AG04450 (cell line): ENCODE data around the gene CAPN12. TPM values are rescaled to one million over a fixed set of nuclear protein-coding genes. Genes with fewer than 3 reads are reported as not detected.
"Not testable (repeated sequence)": the region's sequence is repeated elsewhere in the genome, so short reads cannot be mapped to it uniquely, and the experiment has no call there.

Experiments used
- CTCF ChIA-PET: fragments of 300-600, 350-600 bp; formaldehyde crosslinking; extraction: SDS; loops from one replicate; lab custom pipeline; 2022; ENCODE audit warnings: antibody characterized with exemption, inconsistent platforms; lab: Charles Lee
- POLR2A ChIA-PET: fragments of 350-600 bp; formaldehyde crosslinking; extraction: SDS; loops from one replicate; lab custom pipeline; 2021; ENCODE audit warnings: antibody characterized with exemption, inconsistent platforms; lab: Yijun Ruan, JAX
- DNase-seq: peaks from one replicate; pipeline ENCODE4 v3.0.0-alpha.2; 2011; ENCODE audit warnings: low read depth, low spot score
- H3K27ac ChIP-seq: one replicate; pipeline ENCODE4 v1.5.1; 2012; ENCODE audit warnings: low read depth, low read length, control low read depth
- H3K27me3 ChIP-seq: one replicate; pipeline ENCODE4 v1.6.0; 2012; ENCODE audit warnings: low read length; ENCODE audit not compliant: control insufficient read depth, insufficient read depth
- H3K4me3 ChIP-seq: 2 replicates; pipeline ENCODE4 v1.5.1; 2011; ENCODE audit warnings: mild to moderate bottlenecking, low read depth, low read length, control low read depth
- H3K9me3 ChIP-seq: 2 replicates; pipeline ENCODE4 v1.5.1; 2012; ENCODE audit warnings: low read length; ENCODE audit not compliant: control insufficient read depth, insufficient read depth
- polyA minus RNA-seq: library from RNA; depleted of rRNA, polyadenylated mRNA; stranded (reverse); fragments of >200 nt; gene quantifications from 2 replicates; pipeline ENCODE4 v1.2.3, GENCODE V29; 2011; rRNA and poly(A)+ RNA removed
- polyA plus RNA-seq: library from polyadenylated mRNA; depleted of rRNA; stranded (reverse); fragments of >200 nt; gene quantifications from 2 replicates; pipeline ENCODE4 v1.2.3, GENCODE V29; 2011; rRNA removed
- TF ChIP-seq, protein P1 (sequence below): IDR thresholded peaks from 2 replicates; pipeline ENCODE4 v1.5.1; 2011; ENCODE audit warnings: low read depth, low read length, control low read depth, inconsistent platforms

CAPN12 gene, protein sequence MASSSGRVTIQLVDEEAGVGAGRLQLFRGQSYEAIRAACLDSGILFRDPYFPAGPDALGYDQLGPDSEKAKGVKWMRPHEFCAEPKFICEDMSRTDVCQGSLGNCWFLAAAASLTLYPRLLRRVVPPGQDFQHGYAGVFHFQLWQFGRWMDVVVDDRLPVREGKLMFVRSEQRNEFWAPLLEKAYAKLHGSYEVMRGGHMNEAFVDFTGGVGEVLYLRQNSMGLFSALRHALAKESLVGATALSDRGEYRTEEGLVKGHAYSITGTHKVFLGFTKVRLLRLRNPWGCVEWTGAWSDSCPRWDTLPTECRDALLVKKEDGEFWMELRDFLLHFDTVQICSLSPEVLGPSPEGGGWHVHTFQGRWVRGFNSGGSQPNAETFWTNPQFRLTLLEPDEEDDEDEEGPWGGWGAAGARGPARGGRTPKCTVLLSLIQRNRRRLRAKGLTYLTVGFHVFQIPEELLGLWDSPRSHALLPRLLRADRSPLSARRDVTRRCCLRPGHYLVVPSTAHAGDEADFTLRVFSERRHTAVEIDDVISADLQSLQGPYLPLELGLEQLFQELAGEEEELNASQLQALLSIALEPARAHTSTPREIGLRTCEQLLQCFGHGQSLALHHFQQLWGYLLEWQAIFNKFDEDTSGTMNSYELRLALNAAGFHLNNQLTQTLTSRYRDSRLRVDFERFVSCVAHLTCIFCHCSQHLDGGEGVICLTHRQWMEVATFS
- polyA plus RNA-seq (0.66 and 0.69 TPM in 2 replicates), polyA minus RNA-seq (not detected in 2 replicates)

DNA sequence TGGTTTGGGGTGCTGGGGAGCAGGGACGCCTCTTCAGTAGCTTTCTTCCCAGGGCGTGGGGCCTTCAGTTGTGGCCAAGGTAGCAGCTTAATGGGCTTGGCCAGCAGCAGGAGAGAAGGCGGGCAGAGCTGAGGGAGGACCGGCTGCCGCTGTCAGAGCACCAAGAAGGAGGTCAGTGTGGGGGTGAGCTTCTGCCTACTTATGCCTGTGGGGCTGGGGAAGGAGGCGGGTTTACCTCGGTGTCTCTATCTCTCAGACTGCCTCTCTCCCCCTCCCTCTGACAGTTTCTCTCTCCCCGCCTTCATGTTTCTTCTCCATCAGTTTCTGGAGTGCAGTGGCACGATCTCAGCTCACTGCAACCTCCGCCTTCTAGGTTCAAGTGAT lies at the start of gene CAPN12:
Gene CAPN12 (minus strand): TSS at position 177 of the 384 bp plus-strand sequence. CDS start 309 bp downstream, outside the sequence.
- POLR2A ChIA-PET = interaction anchor here (0.6 to 0.7 kb wide), 2 partner anchors 13 to 72 kb away, joined by 4 to 5 read pairs; no protein-coding TSS in a partner anchor
- H3K9me3 ChIP-seq = no peaks in the 10 kb centered on the region; the same call in 1 of the 2 replicates
- CTCF ChIA-PET = interaction anchor here (0.6 to 1.0 kb wide), 3 partner anchors 14 to 186 kb away, joined by 3 to 4 read pairs (median 4); partner anchors contain the start of genes MRPS12 and SARS2
- TF ChIP-seq, protein P1, sequence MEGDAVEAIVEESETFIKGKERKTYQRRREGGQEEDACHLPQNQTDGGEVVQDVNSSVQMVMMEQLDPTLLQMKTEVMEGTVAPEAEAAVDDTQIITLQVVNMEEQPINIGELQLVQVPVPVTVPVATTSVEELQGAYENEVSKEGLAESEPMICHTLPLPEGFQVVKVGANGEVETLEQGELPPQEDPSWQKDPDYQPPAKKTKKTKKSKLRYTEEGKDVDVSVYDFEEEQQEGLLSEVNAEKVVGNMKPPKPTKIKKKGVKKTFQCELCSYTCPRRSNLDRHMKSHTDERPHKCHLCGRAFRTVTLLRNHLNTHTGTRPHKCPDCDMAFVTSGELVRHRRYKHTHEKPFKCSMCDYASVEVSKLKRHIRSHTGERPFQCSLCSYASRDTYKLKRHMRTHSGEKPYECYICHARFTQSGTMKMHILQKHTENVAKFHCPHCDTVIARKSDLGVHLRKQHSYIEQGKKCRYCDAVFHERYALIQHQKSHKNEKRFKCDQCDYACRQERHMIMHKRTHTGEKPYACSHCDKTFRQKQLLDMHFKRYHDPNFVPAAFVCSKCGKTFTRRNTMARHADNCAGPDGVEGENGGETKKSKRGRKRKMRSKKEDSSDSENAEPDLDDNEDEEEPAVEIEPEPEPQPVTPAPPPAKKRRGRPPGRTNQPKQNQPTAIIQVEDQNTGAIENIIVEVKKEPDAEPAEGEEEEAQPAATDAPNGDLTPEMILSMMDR = no peak
- H3K27me3 ChIP-seq = no peaks in the 10 kb centered on the region
- H3K27ac ChIP-seq = no peak within 1 kb of the TSS
- DNase-seq = no peak
- no peak within 1 kb of the TSS for H3K4me3 ChIP-seq

GRCh38 chr19:38793671-38794070 lies 49.4 kb upstream of the CAPN12 start:
- CTCF ChIA-PET = no interaction called here
- TF ChIP-seq, protein P1 = no peak
- H3K27me3 ChIP-seq = no peaks in the 10 kb centered on the region
- H3K4me3 ChIP-seq = no peak overlapping the region
- POLR2A ChIA-PET = interaction anchor here (0.7 kb wide), 1 partner anchor 38 kb away, joined by 3 read pairs; the partner anchor contains the start of gene ECH1
- no peaks in the 10 kb centered on the region; the same call in 1 of the 2 replicates for H3K9me3 ChIP-seq
- no peak overlapping the region for H3K27ac ChIP-seq
- DNase-seq = no peak

- ChIA-PET POLR2A (interaction anchor here (0.7 kb wide), 1 partner anchor 39 kb away, joined by 3 read pairs; the partner anchor contains the start of gene ECH1), CTCF (no interaction called here)
Measured at GRCh38 chr19:38793177-38793576, 48.9 kb upstream of the CAPN12 start.

GRCh38 chr19:38792250-38793111 lies 48.2 kb upstream of the CAPN12 start:
- Histone ChIP-seq H3K27ac (peak overlapping the region; percentile 11), H3K4me3 (no peak overlapping the region), H3K27me3 (no peaks in the 10 kb centered on the region), H3K9me3 (no peaks in the 10 kb centered on the region; the same call in 1 of the 2 replicates)
- CTCF ChIA-PET = no interaction called here
- POLR2A ChIA-PET = no interaction called here
- DNase-seq = no peak
- TF ChIP-seq, protein P1 = peak; percentile 20; the same call in 1 of the 2 replicates

More at GRCh38 chr19:38793177-38793576, 48.9 kb upstream of the CAPN12 start:
- TF ChIP-seq, protein P1 = no peak
- no peaks in the 10 kb centered on the region; the same call in 1 of the 2 replicates for H3K9me3 ChIP-seq
- H3K27ac ChIP-seq = no peak overlapping the region
- H3K4me3 ChIP-seq = no peak overlapping the region
- DNase-seq = no peak
- no peaks in the 10 kb centered on the region for H3K27me3 ChIP-seq

GRCh38 chr19:38791451-38792064 lies 47.3 kb upstream of the CAPN12 start:
- H3K27me3 ChIP-seq, H3K27ac ChIP-seq, H3K9me3 ChIP-seq, POLR2A ChIA-PET, H3K4me3 ChIP-seq, DNase-seq, CTCF ChIA-PET: not testable (repeated sequence)

DNA sequence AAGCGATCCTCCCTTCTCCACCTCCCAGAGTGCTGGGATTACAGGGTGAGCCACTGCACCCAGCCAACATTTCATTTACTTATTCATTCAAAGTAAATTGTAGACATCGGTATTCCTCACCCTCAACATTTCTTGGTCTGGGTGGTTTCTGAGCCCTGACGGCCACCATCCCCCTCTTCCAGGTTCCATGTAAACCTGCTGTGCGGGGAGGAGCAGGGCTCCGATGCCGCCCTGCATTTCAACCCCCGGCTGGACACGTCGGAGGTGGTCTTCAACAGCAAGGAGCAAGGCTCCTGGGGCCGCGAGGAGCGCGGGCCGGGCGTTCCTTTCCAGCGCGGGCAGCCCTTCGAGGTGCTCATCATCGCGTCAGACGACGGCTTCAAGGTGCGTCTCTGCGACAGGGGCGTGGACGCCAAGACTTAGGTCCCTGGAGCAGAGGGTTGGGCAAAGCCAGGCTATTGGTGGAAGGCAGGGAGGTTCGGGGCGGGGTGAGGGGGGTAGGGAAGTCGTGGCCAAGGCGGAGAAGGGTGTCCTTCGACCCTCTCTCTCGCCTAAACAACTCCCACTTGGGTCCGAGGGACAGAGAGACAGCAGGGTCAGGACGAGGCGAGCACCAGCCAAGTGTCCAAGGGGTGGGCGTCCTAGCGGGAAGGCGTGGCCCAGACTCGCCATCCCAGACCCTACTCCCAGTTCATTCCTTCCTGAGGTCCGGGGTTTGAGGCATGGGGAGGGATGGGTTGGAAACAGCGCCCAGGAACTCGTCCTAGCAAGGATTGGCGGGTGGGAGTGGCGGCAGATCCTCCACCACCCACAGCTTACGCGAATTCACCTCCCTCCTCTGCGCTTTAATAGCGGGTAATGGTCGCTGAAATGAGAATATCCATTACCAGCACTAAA lies 46.5 kb upstream of the CAPN12 start:
- POLR2A ChIA-PET, H3K27ac ChIP-seq, DNase-seq, H3K9me3 ChIP-seq, H3K4me3 ChIP-seq, H3K27me3 ChIP-seq, CTCF ChIA-PET: not testable (repeated sequence)
